ENCODE data around the gene GLRX3.

The GLRX3 gene

DNA sequence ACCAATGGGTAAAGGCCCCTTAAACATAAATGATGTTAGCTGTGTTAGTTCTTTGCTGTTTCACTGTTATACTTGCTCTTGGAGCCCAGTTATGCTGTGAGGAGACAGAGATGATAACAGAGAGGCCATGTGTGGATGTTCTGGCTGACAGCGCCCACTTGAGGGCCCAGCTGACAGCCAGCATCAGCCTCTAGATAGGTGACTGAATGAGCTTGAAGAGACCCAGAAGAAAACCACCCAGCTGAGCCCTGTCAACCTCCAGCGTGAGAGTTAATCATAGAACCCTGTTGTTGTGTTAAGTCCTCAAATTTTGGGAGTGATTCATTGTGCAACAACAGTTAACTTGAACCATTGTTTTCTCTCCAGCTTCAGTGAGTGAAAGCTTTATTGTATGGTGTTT is 91.7 kb downstream of the GLRX3 start:
- TF ChIP-seq, protein P1, sequence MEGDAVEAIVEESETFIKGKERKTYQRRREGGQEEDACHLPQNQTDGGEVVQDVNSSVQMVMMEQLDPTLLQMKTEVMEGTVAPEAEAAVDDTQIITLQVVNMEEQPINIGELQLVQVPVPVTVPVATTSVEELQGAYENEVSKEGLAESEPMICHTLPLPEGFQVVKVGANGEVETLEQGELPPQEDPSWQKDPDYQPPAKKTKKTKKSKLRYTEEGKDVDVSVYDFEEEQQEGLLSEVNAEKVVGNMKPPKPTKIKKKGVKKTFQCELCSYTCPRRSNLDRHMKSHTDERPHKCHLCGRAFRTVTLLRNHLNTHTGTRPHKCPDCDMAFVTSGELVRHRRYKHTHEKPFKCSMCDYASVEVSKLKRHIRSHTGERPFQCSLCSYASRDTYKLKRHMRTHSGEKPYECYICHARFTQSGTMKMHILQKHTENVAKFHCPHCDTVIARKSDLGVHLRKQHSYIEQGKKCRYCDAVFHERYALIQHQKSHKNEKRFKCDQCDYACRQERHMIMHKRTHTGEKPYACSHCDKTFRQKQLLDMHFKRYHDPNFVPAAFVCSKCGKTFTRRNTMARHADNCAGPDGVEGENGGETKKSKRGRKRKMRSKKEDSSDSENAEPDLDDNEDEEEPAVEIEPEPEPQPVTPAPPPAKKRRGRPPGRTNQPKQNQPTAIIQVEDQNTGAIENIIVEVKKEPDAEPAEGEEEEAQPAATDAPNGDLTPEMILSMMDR (IDR thresholded peaks at IDR 0.05; ENCODE audit: borderline replicate concordance, control extremely low read depth, extremely low read depth, insufficient read depth, missing control alignments): no peak
- in situ Hi-C loops (cut with MboI; ENCODE audit: low sequenced_read_pairs, unreplicated experiment): no loop called here
- no peak for DNase-seq (ENCODE audit: low spot score)

Data from GM13976 (cell line).